Heart left ventricle (tissue), 13 donors: ENCODE results near the gene SLC8A3.

ENCODE experiments used
- POLR2A ChIP-seq, 2 donors: fragments of 450-650 bp; IDR thresholded peaks; one replicate each; pipeline ENCODE4 v1.6.1; 2017; ENCODE audit warnings: antibody characterized with exemption in 2 of 2, mild to moderate bottlenecking in 2 of 2, moderate library complexity in 2 of 2
- TF ChIP-seq, protein P1 (sequence below), 12 donors: fragments of 200-600 bp; sonication (generic) in 4 of 12; IDR thresholded peaks; one replicate each; pipeline versions ENCODE4 v1.5.0 to v1.8.0; 2018 to 2022; ENCODE audit warnings: antibody characterized with exemption in 12 of 12, mild to moderate bottlenecking in 5 of 12
- donor health status: ischemic (EF 13 %, LVEDD 7.1; RV severe dilation, severe dysfunction).
- donor health status: DM: no; HTN: yes; CAD: no.
- donor health status: DM: no; HTN: no; CAD: no.
- donor health status: ischemic (EF 25% LVEDD 6.9; RV normal size, moderate dysfunction).
- donor health status: ischemic (EF 25% LVEDD 5.7; RV mildly dilated, moderate dysfunction).
- donor health status: ischemic (EF 35%, LVEDD 5.7; RV mildly dilated, moderate dysfunction).
- donor health status: nonischemic (EF 11% LVEDD 7.7; RV severe dilation, severe dysfunction).
- donor health status: DM: yes; HTN: yes; CAD: no.
- donor health status: PGD.
- donor health status: ischemic (EF 29% LVEDD 5.4; RV normal size, mild dysfunction).
- donor health status: nonischemic (EF 23%, LVEDD 6.1; RV moderate dilation, normal function).

DNA sequence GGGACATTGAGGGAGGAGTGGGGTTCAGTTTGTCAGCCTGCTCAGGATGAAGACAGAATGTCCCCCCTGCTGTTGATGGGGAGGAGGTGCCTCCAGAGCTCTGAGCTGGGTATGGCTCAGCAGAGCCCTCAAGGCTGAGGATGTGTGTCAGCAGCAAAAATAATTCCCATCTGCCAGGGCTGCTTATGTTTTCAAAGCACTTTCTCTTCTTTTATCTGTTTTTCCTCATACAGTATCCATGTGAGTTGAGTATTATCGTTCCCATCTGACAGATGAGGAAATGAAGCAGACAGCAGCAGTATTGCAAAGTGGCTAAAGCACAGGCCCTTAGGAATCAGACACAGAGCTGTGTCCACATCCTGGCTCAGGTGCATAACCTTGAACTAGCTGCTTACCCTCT lies 94.1 kb downstream of the SLC8A3 start:
- TF ChIP-seq, protein P1, sequence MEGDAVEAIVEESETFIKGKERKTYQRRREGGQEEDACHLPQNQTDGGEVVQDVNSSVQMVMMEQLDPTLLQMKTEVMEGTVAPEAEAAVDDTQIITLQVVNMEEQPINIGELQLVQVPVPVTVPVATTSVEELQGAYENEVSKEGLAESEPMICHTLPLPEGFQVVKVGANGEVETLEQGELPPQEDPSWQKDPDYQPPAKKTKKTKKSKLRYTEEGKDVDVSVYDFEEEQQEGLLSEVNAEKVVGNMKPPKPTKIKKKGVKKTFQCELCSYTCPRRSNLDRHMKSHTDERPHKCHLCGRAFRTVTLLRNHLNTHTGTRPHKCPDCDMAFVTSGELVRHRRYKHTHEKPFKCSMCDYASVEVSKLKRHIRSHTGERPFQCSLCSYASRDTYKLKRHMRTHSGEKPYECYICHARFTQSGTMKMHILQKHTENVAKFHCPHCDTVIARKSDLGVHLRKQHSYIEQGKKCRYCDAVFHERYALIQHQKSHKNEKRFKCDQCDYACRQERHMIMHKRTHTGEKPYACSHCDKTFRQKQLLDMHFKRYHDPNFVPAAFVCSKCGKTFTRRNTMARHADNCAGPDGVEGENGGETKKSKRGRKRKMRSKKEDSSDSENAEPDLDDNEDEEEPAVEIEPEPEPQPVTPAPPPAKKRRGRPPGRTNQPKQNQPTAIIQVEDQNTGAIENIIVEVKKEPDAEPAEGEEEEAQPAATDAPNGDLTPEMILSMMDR (IDR thresholded peaks at IDR 0.05), result no peak
- no peak for TF ChIP-seq POLR2A (IDR thresholded peaks at IDR 0.05)
